ENCODE data around the gene TLX2. TPM values are rescaled to one million over a fixed set of nuclear protein-coding genes. Genes with fewer than 3 reads are reported as not detected.
A peak's percentile ranks its signal among the peaks of the same experiment; 100 is the strongest.
"Not testable (repeated sequence)": the region's sequence is repeated elsewhere in the genome, so short reads cannot be mapped to it uniquely, and the experiment has no call there.

Gene TLX2
- total RNA-seq, 1 donor from 2014 or later: not detected

- Mint-ChIP-seq H3K27ac (no peak overlapping the region), H3K9me3 (no peaks in the 10 kb centered on the region), H3K4me1 (peaks cover 2% of the 10 kb centered on the region), H3K4me3 (no peak overlapping the region), H3K27me3 (ENCODE audit: insufficient read depth, low read depth) (peaks cover 30% of the 10 kb centered on the region), H3K36me3 (no peaks in the 10 kb centered on the region)
- H3K4me2 ChIP-seq: no peak overlapping the region
- no peak for TF ChIP-seq EZH2phosphoT487 (IDR thresholded peaks at IDR 0.05)
- no peak for TF ChIP-seq EZH2 (IDR thresholded peaks at IDR 0.05)
- H3K27me3 ChIP-seq: peaks cover 42% of the 10 kb centered on the region
- no peaks in the 10 kb centered on the region for H3K79me2 ChIP-seq (ENCODE audit: low read depth)
- H2AFZ ChIP-seq (replicated peaks): no peak overlapping the region
- no peaks in the 10 kb centered on the region for H3K9me3 ChIP-seq (ENCODE audit: low read depth)
- H3F3A ChIP-seq (ENCODE audit: low read depth): peaks cover 4% of the 10 kb centered on the region
- H4K20me1 ChIP-seq (ENCODE audit: low read depth): peaks cover 7% of the 10 kb centered on the region
- no peak overlapping the region for H3K9ac ChIP-seq
- H3K36me3 ChIP-seq: no peaks in the 10 kb centered on the region
- no peak overlapping the region for H3K4me3 ChIP-seq
- DNase-seq (ENCODE audit: low spot score): no peak
- peaks cover under 1% of the 10 kb centered on the region for H3K4me1 ChIP-seq
- no peak overlapping the region for H3K27ac ChIP-seq
Observed at GRCh38 chr2:74560591-74560990, 46.3 kb downstream of the TLX2 start.

GRCh38 chr2:74561022-74561421 is 46.8 kb downstream of the TLX2 start:
- not testable (repeated sequence) for H2AFZ ChIP-seq (replicated peaks); H3K36me3 Mint-ChIP-seq; H3K4me2 ChIP-seq; H3K4me1 Mint-ChIP-seq; H3K36me3 ChIP-seq; H3K79me2 ChIP-seq (ENCODE audit: low read depth); H3K9me3 Mint-ChIP-seq; H3K4me1 ChIP-seq; H3K4me3 Mint-ChIP-seq; H3K9ac ChIP-seq; H3K27ac Mint-ChIP-seq; H3K9me3 ChIP-seq (ENCODE audit: low read depth); H3K27ac ChIP-seq; H3K4me3 ChIP-seq; H3F3A ChIP-seq (ENCODE audit: low read depth); H4K20me1 ChIP-seq (ENCODE audit: low read depth); DNase-seq (ENCODE audit: low spot score)
- H3K27me3 ChIP-seq: peaks cover 40% of the 10 kb centered on the region
- H3K27me3 Mint-ChIP-seq (ENCODE audit: insufficient read depth, low read depth): peaks cover 29% of the 10 kb centered on the region

- TF ChIP-seq EZH2phosphoT487 (IDR thresholded peaks at IDR 0.05) (no peak), EZH2 (IDR thresholded peaks at IDR 0.05) (no peak), CTCF (IDR thresholded peaks at IDR 0.05) (no peak)
- Histone ChIP-seq H3K79me2 (ENCODE audit: low read depth) (no peaks in the 10 kb centered on the region), H3K9me3 (ENCODE audit: low read depth) (no peaks in the 10 kb centered on the region), H3K4me3 (no peak overlapping the region), H3K27ac (no peak overlapping the region), H3F3A (ENCODE audit: low read depth) (peaks cover 4% of the 10 kb centered on the region), H3K27me3 (peaks cover 46% of the 10 kb centered on the region), H3K9ac (no peak overlapping the region), H3K4me1 (no peaks in the 10 kb centered on the region), H4K20me1 (ENCODE audit: low read depth) (no peaks in the 10 kb centered on the region), H3K36me3 (no peaks in the 10 kb centered on the region), H2AFZ (replicated peaks) (no peak overlapping the region), H3K4me2 (no peak overlapping the region)
- no peaks in the 10 kb centered on the region for H3K9me3 Mint-ChIP-seq
- H3K27me3 Mint-ChIP-seq (ENCODE audit: insufficient read depth, low read depth): peaks cover 24% of the 10 kb centered on the region
- H3K36me3 Mint-ChIP-seq: no peaks in the 10 kb centered on the region
- no peak overlapping the region for H3K4me3 Mint-ChIP-seq
- no peak overlapping the region for H3K27ac Mint-ChIP-seq
- no peak for DNase-seq (ENCODE audit: low spot score)
- H3K4me1 Mint-ChIP-seq: peaks cover 2% of the 10 kb centered on the region
Observed at GRCh38 chr2:74562126-74562775, 48.0 kb downstream of the TLX2 start.

GRCh38 chr2:74564222-74564621 is 50.0 kb downstream of the TLX2 start:
- Histone ChIP-seq H2AFZ (replicated peaks) (no peak overlapping the region), H3K36me3 (no peaks in the 10 kb centered on the region), H3K4me1 (no peaks in the 10 kb centered on the region), H3K4me2 (no peak overlapping the region), H3F3A (ENCODE audit: low read depth) (no peaks in the 10 kb centered on the region), H3K9me3 (ENCODE audit: low read depth) (no peaks in the 10 kb centered on the region), H3K9ac (no peak overlapping the region), H4K20me1 (ENCODE audit: low read depth) (no peaks in the 10 kb centered on the region), H3K4me3 (no peak overlapping the region), H3K79me2 (ENCODE audit: low read depth) (no peaks in the 10 kb centered on the region), H3K27me3 (peaks cover 51% of the 10 kb centered on the region), H3K27ac (no peak overlapping the region)
- peaks cover 12% of the 10 kb centered on the region for H3K27me3 Mint-ChIP-seq (ENCODE audit: insufficient read depth, low read depth)
- no peak for TF ChIP-seq EZH2 (IDR thresholded peaks at IDR 0.05)
- no peak for TF ChIP-seq CTCF (IDR thresholded peaks at IDR 0.05)
- TF ChIP-seq EZH2phosphoT487 (IDR thresholded peaks at IDR 0.05): no peak
- DNase-seq (ENCODE audit: low spot score): no peak
- peaks cover 2% of the 10 kb centered on the region for H3K4me1 Mint-ChIP-seq
- H3K27ac Mint-ChIP-seq: peak overlapping the region; percentile 55
- no peaks in the 10 kb centered on the region for H3K9me3 Mint-ChIP-seq
- no peak overlapping the region for H3K4me3 Mint-ChIP-seq
- H3K36me3 Mint-ChIP-seq: no peaks in the 10 kb centered on the region
